GM12878 (cell line): ENCODE results near the gene LIPA. TPM values are rescaled to one million over a fixed set of nuclear protein-coding genes. Genes with fewer than 3 reads are reported as not detected.

Experiments used
- ATAC-seq: fragments of 200-7000 bp; cut with Tn5 transposase; 3 replicates; pipeline ENCODE4 v1.9.1; 2020; ENCODE audit warnings: mild to moderate bottlenecking, moderate library complexity
- BruUV-seq: library from RNA; stranded (reverse); fragments of 400-500 nt; replicated peaks from 2 replicates; lab custom pipeline; 2021; lab: Mats Ljungman, UMichigan
- CTCF ChIA-PET: fragments of 300-600 bp; sonication (Branson Sonifier 250); formaldehyde crosslinking; extraction: SDS; loops from one replicate; lab custom pipeline; 2021; ENCODE audit warnings: inconsistent platforms; lab: Yijun Ruan, JAX
- POLR2A ChIA-PET: fragments of 350-600 bp; formaldehyde crosslinking; extraction: SDS; loops from one replicate; lab custom pipeline; 2021; ENCODE audit warnings: inconsistent platforms; lab: Charles Lee
- RAD21 ChIA-PET: fragments of 300-600 bp; sonication (Branson Sonifier 250); formaldehyde crosslinking; loops from one replicate; lab custom pipeline; 2023; ENCODE audit warnings: antibody characterized with exemption; ENCODE audit not compliant: unreplicated experiment; lab: Charles Lee
- SMC1A ChIA-PET: fragments of 300-600 bp; sonication (Branson Sonifier 250); formaldehyde crosslinking; loops from one replicate; lab custom pipeline; 2023; ENCODE audit not compliant: unreplicated experiment, uncharacterized antibody; lab: Charles Lee
- DNase-seq: peaks from one replicate; pipeline ENCODE4 v3.0.0-alpha.2; 2011; ENCODE audit warnings: low read depth, low spot score
- FAIRE-seq: peaks from 3 replicates; lab custom pipeline; 2011; peaks lifted over from hg19 to GRCh38; lab: Jason Lieb, UNC
- H2AFZ ChIP-seq: 2 replicates; pipeline ENCODE4 v1.6.0; 2011; ENCODE audit warnings: low read depth, low read length, control low read depth; ENCODE audit not compliant: control insufficient read depth
- H3K27ac ChIP-seq: 2 replicates; pipeline ENCODE4 v1.5.1; 2011; ENCODE audit warnings: control low read depth; ENCODE audit not compliant: control insufficient read depth, insufficient read depth
- H3K27me3 ChIP-seq, 2 experiments: replicated peaks in 1 of 2; 2 replicates each; pipeline versions ENCODE4 v1.6.0 to v1.6.1; 2011; ENCODE audit warnings: low read length in 1 of 2; ENCODE audit not compliant: control insufficient read depth in 2 of 2, insufficient read depth in 2 of 2
- H3K36me3 ChIP-seq, 2 experiments: 2 replicates each; pipeline ENCODE4 v1.5.1; 2011; ENCODE audit warnings: low read length in 1 of 2; ENCODE audit not compliant: control insufficient read depth in 2 of 2, insufficient read depth in 2 of 2
- H3K4me1 ChIP-seq: 2 replicates; pipeline ENCODE4 v1.6.1; 2011; ENCODE audit warnings: mild to moderate bottlenecking, low read length, moderate library complexity, mixed read lengths; ENCODE audit not compliant: control insufficient read depth, insufficient read depth
- H3K4me2 ChIP-seq: 2 replicates; pipeline ENCODE4 v1.6.0; 2011; ENCODE audit warnings: control low read depth; ENCODE audit not compliant: control insufficient read depth, insufficient read depth
- H3K4me3 ChIP-seq: fragments of 200-600 bp; sonication (generic); 2 replicates; pipeline ENCODE4 v1.5.1; 2016
- H3K79me2 ChIP-seq: 2 replicates; pipeline ENCODE4 v1.6.0; 2011; ENCODE audit warnings: low read length; ENCODE audit not compliant: control insufficient read depth, insufficient read depth
- H3K9ac ChIP-seq: 2 replicates; pipeline ENCODE4 v1.8.0; 2011; ENCODE audit warnings: low read length, control low read depth, mixed read lengths; ENCODE audit not compliant: control insufficient read depth, insufficient read depth
- H3K9me3 ChIP-seq: replicated peaks from 3 replicates; pipeline ENCODE4 v1.5.1; 2011; ENCODE audit warnings: mild to moderate bottlenecking, low read length; ENCODE audit not compliant: control insufficient read depth, insufficient read depth
- H4K20me1 ChIP-seq: 2 replicates; pipeline ENCODE4 v1.6.0; 2011; ENCODE audit not compliant: control insufficient read depth, insufficient read depth
- BACH1 ChIP-seq: fragments of 450-650 bp; IDR thresholded peaks from 2 replicates; pipeline ENCODE4 v1.6.1; 2017; ENCODE audit warnings: mild to moderate bottlenecking, borderline replicate concordance
- BHLHE40 ChIP-seq, 2 experiments: fragments of 450-650 bp in 1 of 2; IDR thresholded peaks; 2 replicates each; pipeline ENCODE4 v1.6.1; 2011 to 2017; ENCODE audit warnings: low read depth in 2 of 2, borderline replicate concordance in 1 of 2, improper control_type of control experiment in 1 of 2, low read length in 1 of 2, mild to moderate bottlenecking in 1 of 2
- BMI1 ChIP-seq: fragments of 450-650 bp; IDR thresholded peaks from 2 replicates; pipeline ENCODE4 v1.6.1; 2016; ENCODE audit warnings: mild to moderate bottlenecking, moderate library complexity, borderline replicate concordance
- GABPA ChIP-seq: IDR thresholded peaks from 2 replicates; pipeline ENCODE4 v1.6.1; 2014; ENCODE audit warnings: antibody characterized with exemption, low read depth, mild to moderate bottlenecking, inconsistent platforms
- IKZF1 ChIP-seq: fragments of 450-650 bp; conservative IDR thresholded peaks from 2 replicates; pipeline ENCODE4 v1.6.1; 2017; ENCODE audit warnings: antibody characterized with exemption, mild to moderate bottlenecking
- JUNB ChIP-seq: IDR thresholded peaks from 2 replicates; pipeline ENCODE4 v1.6.1; 2016; ENCODE audit warnings: antibody characterized with exemption, mild to moderate bottlenecking
- KDM1A ChIP-seq: fragments of 200-600 bp; sonication (generic); IDR thresholded peaks from 2 replicates; pipeline ENCODE4 v1.6.1; 2016; ENCODE audit warnings: borderline replicate concordance
- MEF2B ChIP-seq: fragments of 450-650 bp; IDR thresholded peaks from 2 replicates; pipeline ENCODE4 v1.6.1; 2018; ENCODE audit warnings: mild to moderate bottlenecking, moderate library complexity; ENCODE audit not compliant: partially characterized antibody, poor library complexity, severe bottlenecking
- MYB ChIP-seq: fragments of 150-350 bp; IDR thresholded peaks from 2 replicates; pipeline ENCODE4 v1.6.1; 2014; ENCODE audit warnings: mild to moderate bottlenecking, low read depth, low read length, borderline replicate concordance
- NR2C1 ChIP-seq: fragments of 450-650 bp; IDR thresholded peaks from 2 replicates; pipeline ENCODE4 v1.6.1; 2017; ENCODE audit warnings: antibody characterized with exemption, mild to moderate bottlenecking, moderate library complexity
- NR2C2 ChIP-seq: IDR thresholded peaks from 2 replicates; pipeline ENCODE4 v1.6.1; 2011; ENCODE audit warnings: borderline replicate concordance, low read depth; ENCODE audit not compliant: control insufficient read depth, insufficient read length
- PAX8 ChIP-seq: fragments of 450-650 bp; IDR thresholded peaks from 2 replicates; pipeline ENCODE4 v1.6.1; 2017; ENCODE audit warnings: mild to moderate bottlenecking, moderate library complexity
- RAD21 ChIP-seq: IDR thresholded peaks from 2 replicates; pipeline ENCODE4 v1.6.1; 2011; ENCODE audit warnings: mild to moderate bottlenecking, low read depth, low read length, moderate library complexity; ENCODE audit not compliant: insufficient read depth
- WRNIP1 ChIP-seq: IDR thresholded peaks from 2 replicates; pipeline ENCODE4 v1.6.1; 2011; ENCODE audit warnings: low read depth, low read length, improper control_type of control experiment, borderline replicate concordance
- in situ Hi-C: fragments of 300-500 bp; cut with MboI; formaldehyde crosslinking; loops from 9 replicates; pipeline ENCODE4 v1.14.3; 2018; ENCODE audit warnings: mixed read lengths
- intact Hi-C: fragments of 100-400 bp; cut with micrococcal nuclease; formaldehyde crosslinking; loops from one replicate; pipeline ENCODE4 v1.14.2; 2022; ENCODE audit not compliant: unreplicated experiment
- polyA plus RNA-seq, 11 experiments: library from polyadenylated mRNA; depleted of rRNA in 4 of 11; unstranded in 6 of 11; stranded (reverse) in 5 of 11; fragments of >200 nt; fragmentation: Nextera tagmentation in 4 of 11; fragmentation: Illumina TruSeq in 1 of 11; extraction: Ambion mirVana in 4 of 11; extraction: Trizol in 1 of 11; gene quantifications; 1 replicate in 1 of 11; 2 replicates in 10 of 11; pipeline versions ENCODE4 v1.2.1 to v1.2.3, GENCODE V29; 2011 to 2016; ENCODE audit warnings: inconsistent platforms in 2 of 11, missing spikeins in 2 of 11, low read depth in 1 of 11
- total RNA-seq, 4 experiments: library from RNA; depleted of rRNA in 3 of 4; stranded (reverse); fragments of >200 nt in 3 of 4; fragmentation: Illumina TruSeq in 1 of 4; extraction: Trizol in 1 of 4; gene quantifications; 2 replicates each; pipeline versions ENCODE4 v1.2.1 to v1.2.3, GENCODE V29; 2013 to 2021
- TF ChIP-seq, protein P1 (sequence below): fragments of 450-650 bp; IDR thresholded peaks from 2 replicates; pipeline ENCODE4 v1.6.1; 2017; ENCODE audit warnings: antibody characterized with exemption, mild to moderate bottlenecking, moderate library complexity

Gene LIPA
- total and polyA plus RNA-seq, 10 of the 15 experiments (the other 5 are each of a cell fraction or from before 2014, with no cell fraction given) = 31.1 to 50.3 (median 39.5) TPM

DNA sequence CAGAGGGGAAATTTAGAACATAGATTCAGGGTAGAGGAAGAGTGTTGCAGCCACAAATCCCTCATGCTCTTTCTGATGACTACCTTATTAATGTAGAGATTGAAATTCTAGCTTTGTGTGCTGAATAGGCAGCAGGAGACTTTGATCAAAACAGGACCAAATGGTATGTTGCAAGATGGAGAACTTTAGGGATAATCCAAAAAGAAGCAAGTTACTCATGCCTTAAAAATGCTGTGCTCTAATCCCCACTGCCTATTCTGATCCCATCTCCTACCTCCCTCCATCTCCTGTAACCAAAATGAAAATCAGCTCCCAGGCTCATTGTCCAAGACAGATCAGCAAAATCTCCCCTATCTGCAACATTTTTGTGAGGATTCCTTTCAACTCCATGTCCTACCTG, 75.8 kb downstream of the LIPA start:
- no peaks in the 10 kb centered on the region for H3K4me1 ChIP-seq
- H3K27ac ChIP-seq = no peak overlapping the region
- ChIA-PET SMC1A (interaction anchor here (1.1 to 2.0 kb wide), 2 partner anchors 9 to 16 kb away, joined by 3 to 4 read pairs; no protein-coding TSS in a partner anchor), POLR2A (interaction anchor here (0.6 kb wide), 1 partner anchor 8 kb away, joined by 3 read pairs; no protein-coding TSS in a partner anchor), CTCF (no interaction called here), RAD21 (no interaction called here)
- BruUV-seq = no TSS peak
- H3K4me2 ChIP-seq = no peak overlapping the region
- H2AFZ ChIP-seq = no peak overlapping the region
- FAIRE-seq (no peak), DNase-seq (no peak), ATAC-seq (no peak)
- TF ChIP-seq MYB = no peak
- TF ChIP-seq BHLHE40 (IDR thresholded peaks at IDR 0.05; ENCODE audit: borderline replicate concordance in 1 of 2, low read depth in 2 of 2, low read length in 1 of 2) = no peak
- TF ChIP-seq, protein P1, sequence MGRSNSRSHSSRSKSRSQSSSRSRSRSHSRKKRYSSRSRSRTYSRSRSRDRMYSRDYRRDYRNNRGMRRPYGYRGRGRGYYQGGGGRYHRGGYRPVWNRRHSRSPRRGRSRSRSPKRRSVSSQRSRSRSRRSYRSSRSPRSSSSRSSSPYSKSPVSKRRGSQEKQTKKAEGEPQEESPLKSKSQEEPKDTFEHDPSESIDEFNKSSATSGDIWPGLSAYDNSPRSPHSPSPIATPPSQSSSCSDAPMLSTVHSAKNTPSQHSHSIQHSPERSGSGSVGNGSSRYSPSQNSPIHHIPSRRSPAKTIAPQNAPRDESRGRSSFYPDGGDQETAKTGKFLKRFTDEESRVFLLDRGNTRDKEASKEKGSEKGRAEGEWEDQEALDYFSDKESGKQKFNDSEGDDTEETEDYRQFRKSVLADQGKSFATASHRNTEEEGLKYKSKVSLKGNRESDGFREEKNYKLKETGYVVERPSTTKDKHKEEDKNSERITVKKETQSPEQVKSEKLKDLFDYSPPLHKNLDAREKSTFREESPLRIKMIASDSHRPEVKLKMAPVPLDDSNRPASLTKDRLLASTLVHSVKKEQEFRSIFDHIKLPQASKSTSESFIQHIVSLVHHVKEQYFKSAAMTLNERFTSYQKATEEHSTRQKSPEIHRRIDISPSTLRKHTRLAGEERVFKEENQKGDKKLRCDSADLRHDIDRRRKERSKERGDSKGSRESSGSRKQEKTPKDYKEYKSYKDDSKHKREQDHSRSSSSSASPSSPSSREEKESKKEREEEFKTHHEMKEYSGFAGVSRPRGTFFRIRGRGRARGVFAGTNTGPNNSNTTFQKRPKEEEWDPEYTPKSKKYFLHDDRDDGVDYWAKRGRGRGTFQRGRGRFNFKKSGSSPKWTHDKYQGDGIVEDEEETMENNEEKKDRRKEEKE = no peak
- no peak for TF ChIP-seq WRNIP1
- TF ChIP-seq KDM1A = no peak
- TF ChIP-seq BMI1 = no peak
- no peak for TF ChIP-seq RAD21
- no peak for TF ChIP-seq MEF2B
- TF ChIP-seq IKZF1 = no peak
- TF ChIP-seq JUNB = no peak
- TF ChIP-seq GABPA = no peak
- TF ChIP-seq BACH1 = no peak
- no peak for TF ChIP-seq PAX8
- no peak for TF ChIP-seq NR2C1
- no peak for TF ChIP-seq NR2C2
- in situ Hi-C loops (no loop called here), intact Hi-C loops (no loop called here)
- H3K27me3 ChIP-seq = peaks cover 2 to 5% of the 10 kb centered on the region in 2 experiments; a peak in 2 of 4 replicates
- no peaks in the 10 kb centered on the region for H4K20me1 ChIP-seq
- no peak overlapping the region for H3K9ac ChIP-seq
- H3K36me3 ChIP-seq = no peaks in the 10 kb centered on the region
- no peak overlapping the region for H3K4me3 ChIP-seq
- H3K79me2 ChIP-seq = no peaks in the 10 kb centered on the region
- no peaks in the 10 kb centered on the region; the same call in 2 of the 3 replicates for H3K9me3 ChIP-seq
